GM21515 (cell line): ENCODE measurements around the gene SPDYE3.
"Not testable (repeated sequence)": the region's sequence is repeated elsewhere in the genome, so short reads cannot be mapped to it uniquely, and the experiment has no call there.

Source experiments
- ATAC-seq: cut with Tn5 transposase; IDR thresholded peaks from one replicate; pipeline ENCODE4 v1.9.1; 2021; ENCODE audit not compliant: unreplicated experiment

Gene SPDYE3

GRCh38 chr7:100287191-100287969, 20.1 kb upstream of the SPDYE3 start:
- not testable (repeated sequence) for ATAC-seq

GRCh38 chr7:100288258-100288657, 19.2 kb upstream of the SPDYE3 start:
- not testable (repeated sequence) for ATAC-seq

GRCh38 chr7:100292162-100292561, 15.3 kb upstream of the SPDYE3 start:
- not testable (repeated sequence) for ATAC-seq

- not testable (repeated sequence) for ATAC-seq
Measured at GRCh38 chr7:100295269-100295668, 12.2 kb upstream of the SPDYE3 start.

GRCh38 chr7:100297852-100298631, 9.5 kb upstream of the SPDYE3 start:
- not testable (repeated sequence) for ATAC-seq

GRCh38 chr7:100298632-100298895, 8.9 kb upstream of the SPDYE3 start:
- not testable (repeated sequence) for ATAC-seq

GRCh38 chr7:100304526-100304925, 3.0 kb upstream of the SPDYE3 start:
- not testable (repeated sequence) for ATAC-seq

- ATAC-seq, result not testable (repeated sequence)
Measured at GRCh38 chr7:100318329-100318728, 10.8 kb downstream of the SPDYE3 start.

GRCh38 chr7:100321648-100322047, 14.1 kb downstream of the SPDYE3 start:
- not testable (repeated sequence) for ATAC-seq

GRCh38 chr7:100324194-100324593, 16.7 kb downstream of the SPDYE3 start:
- ATAC-seq, result not testable (repeated sequence)

GRCh38 chr7:100325671-100326070, 18.2 kb downstream of the SPDYE3 start:
- not testable (repeated sequence) for ATAC-seq

- not testable (repeated sequence) for ATAC-seq
Measured at GRCh38 chr7:100326914-100327313, 19.4 kb downstream of the SPDYE3 start.

- peak; percentile 88 for ATAC-seq
Measured at GRCh38 chr7:100335566-100336466, 28.3 kb downstream of the SPDYE3 start.

- not testable (repeated sequence) for ATAC-seq
Measured at GRCh38 chr7:100338083-100338696, 30.7 kb downstream of the SPDYE3 start.

- not testable (repeated sequence) for ATAC-seq
Measured at GRCh38 chr7:100341286-100341685, 33.8 kb downstream of the SPDYE3 start.

- ATAC-seq, result no peak
Measured at GRCh38 chr7:100342765-100343164, 35.3 kb downstream of the SPDYE3 start.

GRCh38 chr7:100344124-100344559, 36.6 kb downstream of the SPDYE3 start:
- ATAC-seq, result peak; percentile 10

- ATAC-seq, result peak; percentile 61
Measured at GRCh38 chr7:100344560-100345287, 37.2 kb downstream of the SPDYE3 start.

GRCh38 chr7:100345288-100345672, 37.8 kb downstream of the SPDYE3 start:
- peak; percentile 23 for ATAC-seq

GRCh38 chr7:100346921-100347320, 39.4 kb downstream of the SPDYE3 start:
- no peak for ATAC-seq
